Esophagus squamous epithelium (tissue), 4 donors: ENCODE results near the gene SLC1A4.
"Not testable (repeated sequence)": the region's sequence is repeated elsewhere in the genome, so short reads cannot be mapped to it uniquely, and the experiment has no call there.

ENCODE experiments used
- CTCF ChIP-seq, 6 experiments: fragments of 450-650 bp in 4 of 6; fragments of 200-600 bp in 2 of 6; sonication (generic) in 2 of 6; IDR thresholded peaks; one replicate each; pipeline ENCODE4 v1.5.1; 2016 to 2019; ENCODE audit warnings: antibody characterized with exemption in 6 of 6, mild to moderate bottlenecking in 4 of 6, moderate library complexity in 4 of 6
- POLR2A ChIP-seq, 4 donors: fragments of 450-650 bp; IDR thresholded peaks; one replicate each; pipeline ENCODE4 v1.6.1; 2017; ENCODE audit warnings: antibody characterized with exemption in 4 of 4, mild to moderate bottlenecking in 4 of 4, moderate library complexity in 3 of 4

GRCh38 chr2:64969086-64969485, 20.1 kb upstream of the SLC1A4 start:
- TF ChIP-seq POLR2A, CTCF (IDR thresholded peaks at IDR 0.05): not testable (repeated sequence)
